ENCODE results near the gene N4BP2. TPM values are rescaled to one million over a fixed set of nuclear protein-coding genes. Genes with fewer than 3 reads are reported as not detected.
"Not testable (repeated sequence)": the region's sequence is repeated elsewhere in the genome, so short reads cannot be mapped to it uniquely, and the experiment has no call there.

The N4BP2 gene
- total RNA-seq, 1 donor from 2014 or later, result 41.0 TPM

DNA sequence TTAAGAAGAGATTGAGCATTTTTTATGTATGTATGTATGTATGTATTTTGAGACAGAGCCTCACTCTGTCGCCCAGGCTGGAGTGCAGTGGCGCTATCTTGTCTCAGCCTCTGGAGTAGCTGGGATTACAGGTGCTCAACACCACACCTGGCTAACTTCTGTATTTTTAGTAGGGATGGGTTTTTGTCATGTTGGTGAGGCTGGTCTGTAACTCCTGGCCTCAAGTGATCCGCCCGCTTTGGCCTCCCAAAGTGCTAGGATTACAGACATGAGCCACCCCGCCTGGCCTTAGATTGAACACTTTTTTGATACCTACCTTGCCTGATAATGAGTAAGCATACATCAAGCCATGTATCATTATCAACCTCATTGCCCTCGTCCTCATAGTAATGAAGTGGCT is 2.7 kb downstream of the N4BP2 start:
- TF ChIP-seq, protein P1, sequence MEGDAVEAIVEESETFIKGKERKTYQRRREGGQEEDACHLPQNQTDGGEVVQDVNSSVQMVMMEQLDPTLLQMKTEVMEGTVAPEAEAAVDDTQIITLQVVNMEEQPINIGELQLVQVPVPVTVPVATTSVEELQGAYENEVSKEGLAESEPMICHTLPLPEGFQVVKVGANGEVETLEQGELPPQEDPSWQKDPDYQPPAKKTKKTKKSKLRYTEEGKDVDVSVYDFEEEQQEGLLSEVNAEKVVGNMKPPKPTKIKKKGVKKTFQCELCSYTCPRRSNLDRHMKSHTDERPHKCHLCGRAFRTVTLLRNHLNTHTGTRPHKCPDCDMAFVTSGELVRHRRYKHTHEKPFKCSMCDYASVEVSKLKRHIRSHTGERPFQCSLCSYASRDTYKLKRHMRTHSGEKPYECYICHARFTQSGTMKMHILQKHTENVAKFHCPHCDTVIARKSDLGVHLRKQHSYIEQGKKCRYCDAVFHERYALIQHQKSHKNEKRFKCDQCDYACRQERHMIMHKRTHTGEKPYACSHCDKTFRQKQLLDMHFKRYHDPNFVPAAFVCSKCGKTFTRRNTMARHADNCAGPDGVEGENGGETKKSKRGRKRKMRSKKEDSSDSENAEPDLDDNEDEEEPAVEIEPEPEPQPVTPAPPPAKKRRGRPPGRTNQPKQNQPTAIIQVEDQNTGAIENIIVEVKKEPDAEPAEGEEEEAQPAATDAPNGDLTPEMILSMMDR (IDR thresholded peaks at IDR 0.05; ENCODE audit: unreplicated experiment), result no peak
- Mint-ChIP-seq H3K27me3 (ENCODE audit: low read depth) (no peaks in the 10 kb centered on the region), H3K27ac (peak overlapping the region; percentile 62), H3K9me3 (no peaks in the 10 kb centered on the region), H3K36me3 (peaks cover 14% of the 10 kb centered on the region), H3K4me1 (peaks cover 29% of the 10 kb centered on the region), H3K4me3 (peak overlapping the region; percentile 57)
- no peak for DNase-seq (ENCODE audit: low spot score in 2 of 2, unreplicated experiment in 2 of 2)

DNA sequence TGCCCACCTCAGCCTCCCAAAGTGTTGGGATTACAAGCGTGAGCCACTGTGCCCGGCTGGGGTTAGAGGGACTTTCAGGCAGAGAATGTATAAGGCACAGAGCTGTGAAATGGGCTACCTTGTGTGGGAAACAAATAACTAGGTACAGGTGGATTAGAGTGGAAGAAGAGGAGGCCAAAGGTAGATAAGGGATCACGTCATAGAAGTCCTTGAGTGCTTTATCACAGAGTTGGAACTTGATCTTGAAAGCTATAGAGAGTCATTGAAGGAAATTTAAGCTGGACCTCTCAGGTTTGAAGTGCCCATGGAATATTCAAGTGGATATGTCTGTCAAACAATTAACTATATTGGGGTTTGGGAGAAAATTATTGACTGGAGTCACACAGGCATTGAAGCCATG is 8.4 kb downstream of the N4BP2 start:
- Mint-ChIP-seq H3K9me3 (peaks cover 7% of the 10 kb centered on the region), H3K4me3 (no peak overlapping the region), H3K36me3 (peaks cover 34% of the 10 kb centered on the region), H3K27ac (peak overlapping the region; percentile 25), H3K27me3 (ENCODE audit: low read depth) (no peaks in the 10 kb centered on the region), H3K4me1 (peaks cover 7% of the 10 kb centered on the region)
- TF ChIP-seq, protein P1 (IDR thresholded peaks at IDR 0.05; ENCODE audit: unreplicated experiment), result no peak
- DNase-seq (ENCODE audit: low spot score in 2 of 2, unreplicated experiment in 2 of 2), result no peak

DNA sequence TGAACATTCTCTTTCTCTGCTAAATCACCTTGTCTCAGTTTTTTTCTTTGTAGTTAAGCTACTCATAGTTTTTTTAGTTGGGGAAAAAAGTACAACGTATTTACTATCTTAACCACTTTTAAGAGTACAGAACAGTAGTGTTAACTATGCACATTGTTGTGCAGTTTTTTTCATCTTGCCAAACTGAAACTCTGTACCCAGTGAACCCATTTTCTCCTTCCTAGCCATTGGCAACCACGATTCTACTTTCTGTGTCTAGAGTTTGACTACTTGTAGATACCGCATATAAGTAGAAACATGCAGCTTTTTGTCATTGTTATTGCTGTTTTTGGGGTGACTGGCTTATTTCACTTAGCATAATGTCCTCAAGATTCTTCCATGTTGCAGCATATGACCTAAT is 10.0 kb downstream of the N4BP2 start:
- Mint-ChIP-seq H3K27me3 (ENCODE audit: low read depth) (no peaks in the 10 kb centered on the region), H3K27ac (no peak overlapping the region), H3K36me3 (peaks cover 38% of the 10 kb centered on the region), H3K4me1 (peaks cover 7% of the 10 kb centered on the region), H3K9me3 (peaks cover 7% of the 10 kb centered on the region), H3K4me3 (no peak overlapping the region)
- DNase-seq (ENCODE audit: low spot score in 2 of 2, unreplicated experiment in 2 of 2), result no peak
- TF ChIP-seq, protein P1 (IDR thresholded peaks at IDR 0.05; ENCODE audit: unreplicated experiment), result no peak

DNA sequence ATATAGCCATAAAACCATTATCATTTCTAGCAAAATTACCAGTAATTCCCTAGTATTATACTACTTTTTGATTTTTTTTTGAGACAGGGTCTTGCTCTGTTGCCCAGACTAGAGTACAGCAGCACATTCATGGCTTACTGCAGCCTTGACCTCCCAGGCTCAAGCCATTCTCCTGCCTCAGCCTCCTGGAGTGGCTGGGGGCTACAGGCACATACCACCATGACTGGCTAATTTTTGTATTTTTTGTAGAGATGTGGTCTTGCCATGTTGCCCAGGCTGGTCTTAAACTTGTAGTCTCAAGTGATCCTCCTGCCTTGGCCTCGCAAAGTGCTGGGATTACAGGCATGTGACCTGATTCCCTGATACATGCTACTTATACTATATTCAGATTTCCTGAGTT is 13.7 kb downstream of the N4BP2 start:
- Mint-ChIP-seq H3K9me3 (peaks cover 7% of the 10 kb centered on the region), H3K27ac (no peak overlapping the region), H3K4me3 (no peak overlapping the region), H3K4me1 (peaks cover 5% of the 10 kb centered on the region), H3K36me3 (peaks cover 28% of the 10 kb centered on the region), H3K27me3 (ENCODE audit: low read depth) (no peaks in the 10 kb centered on the region)
- TF ChIP-seq, protein P1 (IDR thresholded peaks at IDR 0.05; ENCODE audit: unreplicated experiment), result no peak
- DNase-seq (ENCODE audit: low spot score in 2 of 2, unreplicated experiment in 2 of 2), result no peak

DNA sequence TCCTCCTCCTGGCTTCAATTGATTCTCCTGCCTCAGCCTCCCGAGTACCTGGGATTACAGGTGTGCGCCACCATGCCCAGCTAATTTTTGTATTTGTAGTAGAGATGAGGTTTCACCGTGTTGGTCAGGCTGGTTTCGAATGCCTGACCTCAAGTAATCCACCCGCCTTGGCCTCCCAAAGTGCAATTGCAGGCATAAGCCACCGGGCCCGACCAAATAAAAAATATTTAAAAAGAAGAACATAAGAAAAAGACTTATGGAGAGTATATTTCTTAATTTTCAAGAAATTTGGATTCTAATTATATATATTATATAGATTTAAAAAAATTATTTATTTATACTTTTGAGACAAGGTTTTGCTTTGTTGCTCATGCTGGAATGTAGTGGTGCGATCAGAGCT is 29.8 kb downstream of the N4BP2 start:
- Mint-ChIP-seq H3K36me3 (peaks cover 24% of the 10 kb centered on the region), H3K4me3 (no peak overlapping the region), H3K4me1 (peaks cover 4% of the 10 kb centered on the region), H3K27ac (no peak overlapping the region), H3K27me3 (ENCODE audit: low read depth) (no peaks in the 10 kb centered on the region), H3K9me3 (no peaks in the 10 kb centered on the region)
- no peak for DNase-seq (ENCODE audit: low spot score in 2 of 2, unreplicated experiment in 2 of 2)
- TF ChIP-seq, protein P1 (IDR thresholded peaks at IDR 0.05; ENCODE audit: unreplicated experiment), result no peak

DNA sequence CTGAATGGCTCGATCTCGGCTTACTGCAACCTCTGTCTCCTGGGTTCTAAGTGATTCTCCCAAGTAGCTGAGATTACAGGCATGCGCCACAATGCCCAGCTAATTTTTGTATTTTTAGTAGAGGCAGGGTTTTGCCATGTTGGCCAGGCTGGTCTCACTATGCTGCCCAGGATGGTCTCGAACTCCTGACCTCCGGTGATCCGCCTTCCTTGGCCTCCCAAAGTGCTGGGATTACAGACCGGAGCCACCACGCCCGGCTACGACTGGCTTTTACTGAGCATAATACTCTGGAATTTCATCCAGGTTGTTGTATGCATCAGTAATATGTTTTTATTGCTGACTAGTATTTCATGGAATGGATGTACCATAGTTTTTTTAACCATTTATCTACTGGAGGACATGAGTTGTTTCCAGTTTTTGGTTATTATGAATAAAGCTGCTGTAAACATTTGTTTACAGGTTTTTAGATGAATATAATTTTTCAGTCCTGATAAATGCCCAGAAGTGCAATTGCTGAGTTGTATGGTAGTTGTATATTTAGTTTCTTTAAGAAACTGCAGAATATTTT is 31.2 kb downstream of the N4BP2 start:
- DNase-seq (ENCODE audit: low spot score in 2 of 2, unreplicated experiment in 2 of 2), result no peak
- peaks cover 4% of the 10 kb centered on the region for H3K4me1 Mint-ChIP-seq
- H3K36me3 Mint-ChIP-seq, result peaks cover 23% of the 10 kb centered on the region
- TF ChIP-seq, protein P1 (IDR thresholded peaks at IDR 0.05; ENCODE audit: unreplicated experiment), result no peak
- H3K4me3 Mint-ChIP-seq, result no peak overlapping the region
- H3K27ac Mint-ChIP-seq, result no peak overlapping the region
- H3K9me3 Mint-ChIP-seq, result no peaks in the 10 kb centered on the region
- H3K27me3 Mint-ChIP-seq (ENCODE audit: low read depth), result no peaks in the 10 kb centered on the region

DNA sequence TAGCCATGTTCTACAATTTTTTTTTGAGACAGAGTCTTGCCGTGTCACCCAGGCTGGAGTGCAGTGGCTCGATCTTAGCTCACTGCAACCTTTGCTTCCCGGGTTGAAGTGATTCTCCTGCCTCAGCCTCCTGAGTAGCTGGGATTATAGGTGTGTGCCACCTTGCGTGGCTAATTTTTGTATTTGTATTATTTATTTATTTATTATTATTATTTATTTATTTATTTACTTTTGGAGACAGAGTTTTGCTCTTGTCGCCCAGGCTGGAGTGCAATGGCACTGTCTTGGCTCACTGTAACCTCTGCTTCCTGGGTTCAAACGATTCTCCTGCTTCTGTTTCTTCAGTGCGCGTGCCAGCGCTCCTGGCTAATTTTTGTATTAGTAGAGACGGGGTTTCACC is 36.8 kb downstream of the N4BP2 start:
- not testable (repeated sequence) for H3K9me3 Mint-ChIP-seq; H3K4me3 Mint-ChIP-seq; DNase-seq (ENCODE audit: low spot score in 2 of 2, unreplicated experiment in 2 of 2); H3K27me3 Mint-ChIP-seq (ENCODE audit: low read depth); H3K27ac Mint-ChIP-seq; H3K4me1 Mint-ChIP-seq
- H3K36me3 Mint-ChIP-seq, result peaks cover 10% of the 10 kb centered on the region
